ACC112 (cell line): Measurements from ENCODE around the gene GNAZ.
A peak's percentile ranks its signal among the peaks of the same experiment; 100 is the strongest.

Source experiments
- H2AFZ ChIP-seq: fragments of 200-600 bp; sonication (generic); one replicate; pipeline ENCODE4 v1.6.0; 2017; ENCODE audit warnings: antibody characterized with exemption, low read length; ENCODE audit not compliant: unreplicated experiment
- H3K27ac ChIP-seq: fragments of 200-600 bp; sonication (generic); 2 replicates; pipeline ENCODE4 v1.5.1; 2014; ENCODE audit warnings: low read depth, mild to moderate bottlenecking, antibody characterized with exemption, low read length, moderate library complexity
- H3K27me3 ChIP-seq: fragments of 200-600 bp; sonication (generic); 2 replicates; pipeline ENCODE4 v1.6.1; 2014; ENCODE audit warnings: mild to moderate bottlenecking, antibody characterized with exemption, low read length, moderate library complexity, mixed read lengths; ENCODE audit not compliant: insufficient read depth
- H3K36me3 ChIP-seq: fragments of 200-600 bp; sonication (generic); 2 replicates; pipeline ENCODE4 v1.6.1; 2016; ENCODE audit warnings: mild to moderate bottlenecking, antibody characterized with exemption, low read length, moderate library complexity, mixed read lengths; ENCODE audit not compliant: insufficient read depth
- H3K4me1 ChIP-seq: fragments of 200-600 bp; sonication (generic); one replicate; pipeline ENCODE4 v1.6.1; 2016; ENCODE audit warnings: low read length, mixed read lengths; ENCODE audit not compliant: insufficient read depth, unreplicated experiment, control insufficient read depth
- H3K4me3 ChIP-seq: fragments of 200-600 bp; sonication (generic); 2 replicates; pipeline ENCODE4 v1.5.1; 2014; ENCODE audit warnings: mild to moderate bottlenecking, low read depth, low read length
- H3K79me2 ChIP-seq: fragments of 200-600 bp; sonication (generic); one replicate; pipeline ENCODE4 v1.6.0; 2016; ENCODE audit warnings: low read length; ENCODE audit not compliant: control insufficient read depth, unreplicated experiment, insufficient read depth

The GNAZ gene

DNA sequence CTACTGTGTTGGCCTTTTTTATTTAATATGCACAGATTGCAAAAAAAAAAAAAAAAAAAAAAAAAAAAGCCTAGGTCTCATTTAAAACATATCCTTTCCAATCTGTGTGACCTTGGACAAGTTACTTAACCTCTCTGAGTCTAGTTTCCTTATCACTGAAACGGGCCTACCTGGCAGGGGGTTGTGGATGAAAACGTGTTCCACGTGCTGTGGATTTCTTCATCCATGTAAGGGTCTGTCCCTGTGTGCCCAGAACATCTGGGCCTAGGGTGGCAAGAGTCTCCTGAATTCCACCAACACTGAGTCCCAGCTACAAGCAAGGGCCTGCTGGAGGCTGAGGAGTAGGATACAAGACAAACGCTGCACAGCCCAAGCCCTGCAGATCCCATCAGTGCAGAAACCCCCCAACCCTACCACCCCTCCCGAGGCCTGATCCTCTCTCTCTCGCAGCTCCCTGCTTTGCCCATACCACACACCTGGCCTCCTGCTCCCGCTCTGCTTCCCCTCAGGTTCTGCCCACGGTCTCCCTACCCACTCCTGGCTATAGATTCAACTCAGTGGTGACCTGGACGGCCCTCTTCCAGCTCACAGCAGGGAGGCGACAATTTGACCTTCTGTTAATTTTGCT lies 4.7 kb upstream of the GNAZ start:
- Histone ChIP-seq H3K27me3 (no peaks in the 10 kb centered on the region), H3K4me1 (no peaks in the 10 kb centered on the region), H2AFZ (no peak overlapping the region), H3K79me2 (no peaks in the 10 kb centered on the region), H3K36me3 (no peaks in the 10 kb centered on the region), H3K4me3 (no peak overlapping the region), H3K27ac (no peak overlapping the region)

DNA sequence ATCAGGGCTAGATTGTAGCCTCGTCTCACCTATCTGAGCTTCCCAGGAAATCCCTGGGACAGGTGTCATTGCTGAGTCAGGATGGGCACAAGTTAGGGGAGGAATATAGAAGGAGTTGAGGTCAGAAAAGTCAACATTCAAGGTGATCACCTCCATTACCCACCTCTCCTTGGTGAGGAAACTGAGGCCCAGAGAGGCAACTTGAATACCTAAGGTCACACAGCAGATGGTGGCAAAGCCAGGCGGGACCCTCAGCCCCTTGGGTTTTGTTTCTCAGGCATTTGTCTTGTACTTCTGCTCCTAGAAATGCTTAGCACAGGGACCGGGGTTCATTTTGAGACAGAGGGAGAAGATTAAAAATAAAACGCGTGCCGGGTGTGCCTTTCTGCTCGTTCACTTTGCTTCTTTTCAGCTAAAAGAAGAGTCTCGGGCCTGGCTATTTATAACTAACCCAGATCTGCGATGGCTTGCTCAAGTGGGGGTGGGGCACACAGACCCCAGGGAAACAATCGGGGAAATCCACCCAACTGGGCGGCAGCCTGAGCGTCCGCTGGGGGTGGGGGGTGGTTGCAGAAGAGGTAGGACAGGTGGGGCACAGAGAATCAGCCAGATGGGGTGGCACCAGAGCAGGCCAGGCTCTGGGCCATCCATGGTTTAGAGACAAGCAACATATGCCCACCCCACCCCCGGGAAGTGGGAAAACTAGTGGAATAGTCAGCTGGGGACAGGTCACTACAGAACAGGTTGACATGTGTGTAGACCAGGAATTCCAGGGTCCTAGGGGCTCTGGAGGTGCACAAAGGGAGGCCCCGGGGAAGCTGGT lies 3.9 kb upstream of the GNAZ start:
- Histone ChIP-seq H3K36me3 (no peaks in the 10 kb centered on the region), H3K4me1 (no peaks in the 10 kb centered on the region), H3K79me2 (no peaks in the 10 kb centered on the region), H3K27ac (no peak overlapping the region), H2AFZ (no peak overlapping the region), H3K27me3 (no peaks in the 10 kb centered on the region), H3K4me3 (no peak overlapping the region)

DNA sequence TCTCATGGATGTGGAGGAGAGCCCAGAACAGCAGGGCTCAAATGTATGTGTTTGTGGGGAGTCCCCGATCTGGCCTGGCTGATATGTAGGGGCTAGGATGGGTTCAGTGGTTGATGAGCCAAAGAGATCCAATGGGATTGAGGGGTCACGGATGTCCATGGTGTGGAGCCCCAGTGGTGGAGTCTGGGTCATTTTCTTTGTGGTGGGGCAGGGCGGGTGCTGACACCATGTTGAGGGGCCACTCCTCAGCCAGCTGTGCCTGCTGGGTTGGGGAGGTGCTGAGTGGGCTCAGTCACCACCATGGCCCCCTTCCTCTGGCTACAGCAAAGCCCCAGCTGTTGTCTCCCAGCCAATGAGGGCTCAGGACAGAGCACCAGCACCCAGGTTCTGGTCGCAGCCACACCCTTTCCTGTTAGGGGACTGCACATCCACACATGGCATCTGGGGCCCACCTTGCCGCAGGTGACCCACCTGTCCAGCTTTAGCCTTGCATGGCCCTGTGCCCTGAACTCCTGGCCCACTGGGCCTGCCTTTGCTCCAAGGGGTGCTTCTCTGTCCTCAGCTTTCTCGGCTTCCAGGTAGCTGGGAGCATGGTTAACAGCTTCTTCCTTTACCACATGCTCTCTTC lies 3.2 kb upstream of the GNAZ start:
- Histone ChIP-seq H3K27ac (no peak overlapping the region), H3K4me3 (no peak overlapping the region), H3K4me1 (no peaks in the 10 kb centered on the region), H2AFZ (no peak overlapping the region), H3K36me3 (no peaks in the 10 kb centered on the region), H3K79me2 (no peaks in the 10 kb centered on the region), H3K27me3 (no peaks in the 10 kb centered on the region)

DNA sequence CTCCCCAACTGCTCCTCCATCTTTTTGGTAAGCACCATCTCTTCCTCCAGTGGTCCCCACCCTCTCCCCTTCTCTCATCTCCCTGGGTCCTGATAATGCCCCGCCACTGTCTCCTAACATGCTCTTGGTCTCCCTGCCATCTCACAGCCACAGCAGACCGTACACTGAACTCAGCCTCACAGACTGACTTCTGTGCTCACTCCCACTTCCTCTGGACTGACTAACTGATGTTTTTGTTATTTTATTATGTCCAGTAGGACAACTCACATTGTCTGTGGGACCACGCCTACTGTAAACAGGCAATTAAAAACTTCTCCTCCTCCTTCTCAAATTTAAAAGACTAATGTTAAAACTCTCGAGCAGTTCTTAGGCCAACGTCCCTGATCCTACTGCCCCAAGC lies 2.6 kb upstream of the GNAZ start:
- Histone ChIP-seq H3K27me3 (no peaks in the 10 kb centered on the region), H3K27ac (no peak overlapping the region), H3K4me3 (no peak overlapping the region), H3K79me2 (no peaks in the 10 kb centered on the region), H3K4me1 (no peaks in the 10 kb centered on the region), H3K36me3 (no peaks in the 10 kb centered on the region), H2AFZ (no peak overlapping the region)

DNA sequence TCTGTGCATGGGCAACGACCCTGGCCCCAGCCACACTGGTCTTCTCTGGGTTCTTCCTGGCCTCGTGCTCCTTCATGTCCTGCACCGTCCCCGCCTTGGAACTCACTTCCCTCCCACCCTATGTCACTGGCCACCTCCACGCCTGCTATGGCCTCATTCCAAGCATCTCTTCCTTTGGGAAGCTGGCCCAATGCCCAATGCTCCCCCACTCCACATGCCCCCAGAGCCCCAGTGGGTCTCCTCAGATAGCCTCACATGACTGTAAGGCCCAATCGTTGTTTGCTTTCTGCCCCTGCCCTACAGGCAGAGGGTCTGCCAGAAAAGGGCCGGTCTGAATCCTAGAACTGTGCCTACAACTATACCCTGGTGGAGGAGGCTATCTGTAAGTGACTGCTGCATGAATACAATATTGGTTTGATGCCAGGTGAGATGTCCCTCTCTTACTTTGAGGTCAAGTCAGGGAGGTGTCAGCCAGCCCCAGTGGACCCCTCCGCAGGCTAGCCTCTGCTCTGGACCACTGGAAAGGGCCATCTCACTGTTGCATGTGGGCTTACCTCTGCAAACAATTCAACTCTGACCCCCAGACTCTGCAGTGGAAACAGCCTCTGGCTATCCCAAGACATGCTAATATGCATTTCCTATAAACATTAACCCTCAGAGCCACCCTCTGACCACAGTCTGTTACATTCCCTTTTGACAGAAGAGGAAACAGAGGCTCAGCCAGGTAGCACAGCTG lies 2.1 kb upstream of the GNAZ start:
- Histone ChIP-seq H3K4me1 (no peaks in the 10 kb centered on the region), H2AFZ (no peak overlapping the region), H3K27me3 (no peaks in the 10 kb centered on the region), H3K27ac (no peak overlapping the region), H3K36me3 (no peaks in the 10 kb centered on the region), H3K79me2 (no peaks in the 10 kb centered on the region), H3K4me3 (no peak overlapping the region)

DNA sequence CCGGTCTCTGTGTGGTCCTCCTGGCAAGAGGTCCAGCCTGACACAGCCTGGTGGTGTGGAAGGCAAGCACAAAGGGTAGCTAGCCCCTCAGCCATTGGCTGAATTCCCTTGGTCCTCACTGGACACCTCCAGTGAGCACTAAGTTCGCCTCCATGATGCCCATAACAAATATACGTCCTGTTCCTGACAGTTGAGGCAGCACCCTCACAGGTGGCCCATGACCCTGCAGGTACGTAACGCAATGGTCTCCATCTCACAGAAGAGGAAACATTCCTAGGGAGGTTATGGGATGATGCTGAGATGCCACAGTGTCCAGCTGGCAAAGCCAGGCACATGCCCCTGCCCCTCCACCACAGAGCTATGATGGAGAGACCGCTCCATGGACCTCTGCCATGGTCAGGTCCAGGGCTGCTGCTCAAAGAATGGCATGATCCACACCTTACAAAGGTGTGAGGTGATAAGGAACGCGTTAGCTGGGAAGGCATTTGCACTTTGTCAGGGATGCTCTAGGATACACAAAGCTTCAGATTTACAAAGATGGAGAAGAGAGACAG lies 1.4 kb upstream of the GNAZ start:
- no peak overlapping the region for H3K4me3 ChIP-seq
- H2AFZ ChIP-seq, result no peak overlapping the region
- no peaks in the 10 kb centered on the region for H3K27me3 ChIP-seq
- H3K79me2 ChIP-seq, result no peaks in the 10 kb centered on the region
- no peaks in the 10 kb centered on the region for H3K36me3 ChIP-seq
- H3K27ac ChIP-seq, result no peak overlapping the region
- no peaks in the 10 kb centered on the region for H3K4me1 ChIP-seq

DNA sequence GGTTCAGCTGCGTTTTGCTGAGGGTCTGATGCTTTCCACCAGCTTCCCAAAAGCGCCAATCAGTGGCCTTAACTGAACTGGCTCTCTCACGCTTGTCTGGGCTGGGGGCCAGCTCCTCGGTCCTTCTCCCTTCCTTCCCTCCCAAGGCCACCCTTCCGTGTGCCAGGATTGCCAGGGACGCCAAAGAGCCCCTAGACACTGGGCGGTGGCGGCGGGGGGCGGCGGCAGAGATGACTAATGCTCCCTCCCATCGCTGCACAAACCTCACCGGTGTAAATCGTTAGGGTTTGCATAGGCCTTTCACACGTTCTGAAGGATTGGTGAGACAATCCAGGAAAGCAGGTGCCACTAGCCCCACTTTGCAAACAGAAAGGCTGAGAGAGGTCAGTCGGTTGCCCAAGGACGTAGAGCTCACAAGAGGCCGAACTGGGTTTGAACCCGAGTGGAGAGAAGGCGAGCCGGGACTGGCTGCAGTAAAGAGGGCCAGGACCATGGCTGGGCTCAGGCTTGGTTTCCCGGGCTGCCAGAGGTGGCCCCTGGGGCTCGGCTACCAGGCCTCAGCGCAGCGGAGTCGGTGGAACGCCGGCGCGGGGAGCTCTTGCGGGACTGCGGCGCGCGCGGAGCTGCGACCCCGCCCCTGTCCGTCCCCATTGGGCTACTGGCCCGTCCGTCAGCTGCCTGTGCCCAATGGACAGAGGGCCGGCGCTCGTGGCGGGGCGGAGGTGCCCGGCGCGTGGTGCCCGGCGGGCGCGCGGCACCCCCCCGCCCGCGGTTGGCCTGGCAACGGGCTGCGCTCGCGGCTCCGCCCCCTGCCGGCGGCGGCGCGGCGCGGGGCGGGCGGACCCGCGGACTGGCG lies 589 bp upstream of the GNAZ start:
- Histone ChIP-seq H2AFZ (peak overlapping the region; percentile 62), H3K79me2 (no peaks in the 10 kb centered on the region), H3K27me3 (no peaks in the 10 kb centered on the region), H3K4me1 (no peaks in the 10 kb centered on the region), H3K36me3 (no peaks in the 10 kb centered on the region), H3K4me3 (peak overlapping the region; percentile 77), H3K27ac (no peak overlapping the region)

DNA sequence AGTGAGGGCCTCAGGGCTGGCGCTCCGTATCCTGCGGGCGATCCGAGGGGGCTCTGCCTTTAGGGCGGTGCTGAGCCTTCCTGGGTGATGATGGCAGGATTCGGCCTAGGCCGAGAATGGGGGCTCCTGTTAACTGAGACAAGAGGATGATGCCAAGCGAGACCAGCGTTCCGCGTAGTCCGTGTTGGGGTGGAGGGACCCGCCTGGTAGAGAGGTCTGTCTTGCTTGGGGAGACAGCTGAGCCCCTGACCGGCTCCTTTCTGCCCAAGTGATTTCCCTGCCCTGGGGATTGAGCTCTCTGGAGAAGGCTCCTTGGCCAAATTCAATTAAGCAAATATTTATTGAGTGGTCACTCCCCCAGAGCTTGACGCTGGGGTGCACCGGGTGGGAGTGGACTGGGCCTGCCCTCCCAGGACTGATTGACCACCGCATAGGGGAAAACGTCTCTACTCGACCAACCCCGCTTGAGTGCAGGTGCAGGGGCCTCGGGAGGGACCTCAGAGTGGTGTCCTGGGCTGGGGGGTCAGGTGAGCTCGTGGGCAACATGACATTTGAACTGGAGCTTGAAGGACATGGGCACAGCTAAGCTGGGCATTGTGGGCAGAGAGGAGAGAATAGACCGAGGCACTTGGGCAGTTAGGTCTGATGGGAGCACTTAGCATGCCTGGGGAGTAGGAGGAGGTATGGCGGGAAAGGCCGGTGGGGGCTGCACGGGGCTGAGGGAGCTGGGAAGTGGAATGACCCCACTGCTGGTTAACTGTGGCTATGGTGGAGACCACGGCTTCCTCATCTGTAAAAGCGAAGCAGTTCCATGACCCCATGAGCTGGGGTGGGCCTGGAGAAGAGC lies 1.1 kb downstream of the GNAZ start:
- H3K4me1 ChIP-seq, result no peaks in the 10 kb centered on the region
- H2AFZ ChIP-seq, result no peak overlapping the region
- no peaks in the 10 kb centered on the region for H3K27me3 ChIP-seq
- no peak overlapping the region; the same call in 1 of the 2 replicates for H3K4me3 ChIP-seq
- no peaks in the 10 kb centered on the region for H3K36me3 ChIP-seq
- no peak overlapping the region for H3K27ac ChIP-seq
- no peaks in the 10 kb centered on the region for H3K79me2 ChIP-seq

DNA sequence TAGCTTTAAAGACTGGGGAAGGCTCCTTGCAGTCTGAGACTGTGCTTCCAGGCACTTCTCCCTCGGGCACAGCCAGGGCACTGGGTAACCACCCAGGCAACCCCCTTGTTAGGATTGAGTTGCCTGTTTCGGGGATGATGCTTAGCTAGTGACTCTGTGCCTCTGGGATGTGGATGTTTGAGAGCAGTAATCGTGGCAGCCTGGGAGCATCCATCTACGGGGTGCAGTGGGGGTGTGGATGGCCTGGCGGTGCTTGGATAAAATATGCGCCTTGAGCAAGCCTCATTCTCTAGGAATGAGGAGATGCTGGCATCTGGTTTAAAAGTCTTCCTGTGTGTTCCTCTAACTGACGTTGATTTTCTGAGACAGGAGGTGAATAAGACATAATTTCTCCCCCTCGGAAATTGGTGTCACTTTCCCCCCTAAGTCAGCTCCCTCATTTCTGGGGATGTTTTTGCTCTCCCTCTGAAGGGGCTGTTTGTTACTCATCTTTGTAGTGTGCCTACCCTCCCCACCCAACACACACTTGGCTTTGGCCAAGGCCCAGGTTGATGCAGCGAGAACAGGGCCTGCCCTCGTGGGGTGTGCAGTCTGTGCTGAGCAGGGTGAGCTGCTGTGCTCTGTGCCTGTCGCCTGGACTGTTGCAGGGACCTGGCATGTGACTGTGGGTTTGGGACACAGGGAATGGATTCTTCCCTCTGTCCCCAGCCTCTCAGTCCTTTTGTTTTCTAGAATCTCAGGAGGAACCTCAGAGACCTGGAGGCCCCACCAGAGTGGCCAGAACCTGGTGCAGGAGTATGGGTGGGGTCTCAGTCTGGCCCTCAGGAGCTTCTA lies 2.0 kb downstream of the GNAZ start:
- Histone ChIP-seq H3K79me2 (no peaks in the 10 kb centered on the region), H3K27ac (no peak overlapping the region), H3K4me3 (no peak overlapping the region), H3K4me1 (no peaks in the 10 kb centered on the region), H2AFZ (no peak overlapping the region), H3K36me3 (no peaks in the 10 kb centered on the region), H3K27me3 (no peaks in the 10 kb centered on the region)
